ENCODE measurements around the gene HOXD12. TPM values are rescaled to one million over a fixed set of nuclear protein-coding genes. Genes with fewer than 3 reads are reported as not detected.

Gene HOXD12
- total RNA-seq, 1 experiment from 2014 or later, result 0.27 TPM

DNA sequence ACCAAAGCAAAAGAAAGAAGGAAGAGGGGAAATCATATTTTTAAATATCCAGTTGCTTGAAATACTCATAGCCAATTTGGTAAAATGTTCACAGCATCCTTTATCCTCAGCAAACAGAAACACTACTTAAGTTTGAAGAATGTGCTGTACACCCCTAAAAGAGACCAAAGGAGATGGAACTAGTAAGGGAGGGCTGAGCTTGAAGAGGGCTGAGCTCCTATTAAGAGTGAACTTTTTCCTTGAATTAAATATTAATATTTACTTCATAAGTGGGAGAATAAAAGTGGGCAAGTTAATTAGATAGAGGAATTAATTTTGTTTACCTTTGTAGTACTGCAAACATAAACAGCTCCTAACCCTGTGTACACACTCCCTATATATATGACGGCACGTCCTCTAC, 22.8 kb upstream of the HOXD12 start:
- no peak overlapping the region for H2AFZ ChIP-seq (ENCODE audit: low read depth, low read length, poor library complexity, severe bottlenecking)
- H3K4me2 ChIP-seq (ENCODE audit: low read length), result no peak overlapping the region
- H3K27ac ChIP-seq (ENCODE audit: low read depth, low read length), result no peak overlapping the region
- no peaks in the 10 kb centered on the region for H4K20me1 ChIP-seq (ENCODE audit: insufficient read depth)
- H3K4me3 ChIP-seq (replicated peaks in 1 of 2; ENCODE audit: low read depth in 1 of 2, low read length in 2 of 2), result no peak overlapping the region
- CTCF ChIA-PET, result no interaction called here
- H3K27me3 ChIP-seq (ENCODE audit: insufficient read depth, low read length), result no peaks in the 10 kb centered on the region
- no peaks in the 10 kb centered on the region for H3K79me2 ChIP-seq (ENCODE audit: insufficient read depth, low read length)
- no peaks in the 10 kb centered on the region for H3K36me3 ChIP-seq (ENCODE audit: control insufficient read depth in 1 of 2, insufficient read depth in 2 of 2, low read length in 2 of 2)
- RAD21 ChIA-PET (ENCODE audit: low non-redundant PET in 1 of 2, low total read pairs in 2 of 2, uncharacterized antibody in 2 of 2, unreplicated experiment in 2 of 2), result no interaction called here
- no peaks in the 10 kb centered on the region for H3K4me1 ChIP-seq (ENCODE audit: control insufficient read depth in 1 of 2, insufficient read depth in 2 of 2, low read length in 2 of 2)
- BruUV-seq (replicated peaks), result no TSS peak
- no peak for ATAC-seq
- no peaks in the 10 kb centered on the region; a peak in 1 of 4 replicates for H3K9me3 ChIP-seq (ENCODE audit: control insufficient read depth in 1 of 2, insufficient read depth in 1 of 2, low read depth in 1 of 2, low read length in 2 of 2)
- H3K9ac ChIP-seq (ENCODE audit: low read length), result no peak overlapping the region
- DNase-seq (ENCODE audit: low read depth, low spot score), result no peak
- POLR2A ChIA-PET, result no interaction called here
- intact Hi-C loops (cut with micrococcal nuclease), result no loop called here
- no peaks in the 10 kb centered on the region for H3K9me2 ChIP-seq (ENCODE audit: insufficient read depth)
- TF ChIP-seq CEBPB (IDR thresholded peaks at IDR 0.05; ENCODE audit: low read depth) (no peak), CBX3 (IDR thresholded peaks at IDR 0.05; ENCODE audit: low read depth) (no peak), YY1 (IDR thresholded peaks at IDR 0.05; ENCODE audit: extremely low read depth, insufficient replicate concordance, low read depth, low read length) (no peak), RAD21 (IDR thresholded peaks at IDR 0.05; ENCODE audit: low read depth) (no peak), ELF1 (IDR thresholded peaks at IDR 0.05; ENCODE audit: borderline replicate concordance, low read depth) (no peak)

GRCh38 chr2:176078541-176079284, 20.9 kb upstream of the HOXD12 start:
- intact Hi-C loops (cut with micrococcal nuclease), result no loop called here
- Histone ChIP-seq H3K4me1 (ENCODE audit: control insufficient read depth in 1 of 2, insufficient read depth in 2 of 2, low read length in 2 of 2) (no peaks in the 10 kb centered on the region), H3K9me3 (ENCODE audit: control insufficient read depth in 1 of 2, insufficient read depth in 1 of 2, low read depth in 1 of 2, low read length in 2 of 2) (no peaks in the 10 kb centered on the region; a peak in 1 of 4 replicates), H3K79me2 (ENCODE audit: insufficient read depth, low read length) (no peaks in the 10 kb centered on the region), H3K9me2 (ENCODE audit: insufficient read depth) (no peaks in the 10 kb centered on the region), H3K4me2 (ENCODE audit: low read length) (no peak overlapping the region), H3K27ac (ENCODE audit: low read depth, low read length) (no peak overlapping the region), H2AFZ (ENCODE audit: low read depth, low read length, poor library complexity, severe bottlenecking) (peak overlapping the region; percentile 12), H3K27me3 (ENCODE audit: insufficient read depth, low read length) (no peaks in the 10 kb centered on the region), H3K36me3 (ENCODE audit: control insufficient read depth in 1 of 2, insufficient read depth in 2 of 2, low read length in 2 of 2) (no peaks in the 10 kb centered on the region), H4K20me1 (ENCODE audit: insufficient read depth) (no peaks in the 10 kb centered on the region), H3K4me3 (replicated peaks in 1 of 2; ENCODE audit: low read depth in 1 of 2, low read length in 2 of 2) (no peak overlapping the region), H3K9ac (ENCODE audit: low read length) (no peak overlapping the region)
- BruUV-seq (replicated peaks), result no TSS peak
- CTCF ChIA-PET, result interaction anchor here (2.5 kb wide), 1 partner anchor 388 kb away, joined by 14 read pairs; no protein-coding TSS in a partner anchor
- RAD21 ChIA-PET (ENCODE audit: low non-redundant PET in 1 of 2, low total read pairs in 2 of 2, uncharacterized antibody in 2 of 2, unreplicated experiment in 2 of 2), result no interaction called here
- ATAC-seq, result no peak
- POLR2A ChIA-PET, result no interaction called here
- DNase-seq (ENCODE audit: low read depth, low spot score), result no peak
- TF ChIP-seq EZH2phosphoT487 (IDR thresholded peaks at IDR 0.05; ENCODE audit: borderline replicate concordance), result no peak
- no peak for TF ChIP-seq POLR2A (IDR thresholded peaks at IDR 0.05; ENCODE audit: borderline replicate concordance, extremely low read depth, insufficient read depth, insufficient read length)
- TF ChIP-seq, protein P1, sequence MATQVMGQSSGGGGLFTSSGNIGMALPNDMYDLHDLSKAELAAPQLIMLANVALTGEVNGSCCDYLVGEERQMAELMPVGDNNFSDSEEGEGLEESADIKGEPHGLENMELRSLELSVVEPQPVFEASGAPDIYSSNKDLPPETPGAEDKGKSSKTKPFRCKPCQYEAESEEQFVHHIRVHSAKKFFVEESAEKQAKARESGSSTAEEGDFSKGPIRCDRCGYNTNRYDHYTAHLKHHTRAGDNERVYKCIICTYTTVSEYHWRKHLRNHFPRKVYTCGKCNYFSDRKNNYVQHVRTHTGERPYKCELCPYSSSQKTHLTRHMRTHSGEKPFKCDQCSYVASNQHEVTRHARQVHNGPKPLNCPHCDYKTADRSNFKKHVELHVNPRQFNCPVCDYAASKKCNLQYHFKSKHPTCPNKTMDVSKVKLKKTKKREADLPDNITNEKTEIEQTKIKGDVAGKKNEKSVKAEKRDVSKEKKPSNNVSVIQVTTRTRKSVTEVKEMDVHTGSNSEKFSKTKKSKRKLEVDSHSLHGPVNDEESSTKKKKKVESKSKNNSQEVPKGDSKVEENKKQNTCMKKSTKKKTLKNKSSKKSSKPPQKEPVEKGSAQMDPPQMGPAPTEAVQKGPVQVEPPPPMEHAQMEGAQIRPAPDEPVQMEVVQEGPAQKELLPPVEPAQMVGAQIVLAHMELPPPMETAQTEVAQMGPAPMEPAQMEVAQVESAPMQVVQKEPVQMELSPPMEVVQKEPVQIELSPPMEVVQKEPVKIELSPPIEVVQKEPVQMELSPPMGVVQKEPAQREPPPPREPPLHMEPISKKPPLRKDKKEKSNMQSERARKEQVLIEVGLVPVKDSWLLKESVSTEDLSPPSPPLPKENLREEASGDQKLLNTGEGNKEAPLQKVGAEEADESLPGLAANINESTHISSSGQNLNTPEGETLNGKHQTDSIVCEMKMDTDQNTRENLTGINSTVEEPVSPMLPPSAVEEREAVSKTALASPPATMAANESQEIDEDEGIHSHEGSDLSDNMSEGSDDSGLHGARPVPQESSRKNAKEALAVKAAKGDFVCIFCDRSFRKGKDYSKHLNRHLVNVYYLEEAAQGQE (IDR thresholded peaks at IDR 0.05; ENCODE audit: low read depth), result no peak
- no peak for TF ChIP-seq ZNF274 (IDR thresholded peaks at IDR 0.05; ENCODE audit: low read depth, low read length)

All from HCT116 (cell line).